CD14-positive monocyte (primary cell): ENCODE measurements around the gene TECPR1. TPM values are rescaled to one million over a fixed set of nuclear protein-coding genes. Genes with fewer than 3 reads are reported as not detected.

ENCODE experiments used
- DNase-seq, 3 donors: peaks; one replicate each; pipeline ENCODE4 v3.0.0-alpha.2; 2011 to 2022
- H2AFZ ChIP-seq: 2 replicates; pipeline ENCODE4 v1.6.0; 2012; ENCODE audit warnings: mild to moderate bottlenecking, low read depth, low read length, inconsistent platforms; ENCODE audit not compliant: insufficient read depth, poor library complexity, severe bottlenecking
- H3K27ac ChIP-seq, 2 donors: 1 replicate in 1 of 2; 2 replicates in 1 of 2; pipeline ENCODE4 v1.5.1; 2012 to 2013; ENCODE audit warnings: low read length in 2 of 2, control low read depth in 1 of 2, inconsistent platforms in 1 of 2, low read depth in 1 of 2, mild to moderate bottlenecking in 1 of 2
- H3K27me3 ChIP-seq, 2 donors: one replicate each; pipeline versions ENCODE4 v1.6.0 to v1.6.1; 2011 to 2013; ENCODE audit warnings: low read length in 2 of 2; ENCODE audit not compliant: control insufficient read depth in 2 of 2, insufficient read depth in 2 of 2
- H3K36me3 ChIP-seq, 2 donors: replicated peaks in 1 of 2; 1 replicate in 1 of 2; 2 replicates in 1 of 2; pipeline versions ENCODE4 v1.5.1 to v1.6.1; 2012 to 2013; ENCODE audit warnings: low read length in 2 of 2, control low read depth in 1 of 2, inconsistent platforms in 1 of 2, mild to moderate bottlenecking in 1 of 2; ENCODE audit not compliant: insufficient read depth in 2 of 2, control insufficient read depth in 1 of 2
- H3K4me1 ChIP-seq, 2 donors: 1 replicate in 1 of 2; 2 replicates in 1 of 2; pipeline versions ENCODE4 v1.5.1 to v1.6.1; 2012 to 2013; ENCODE audit warnings: low read length in 2 of 2, control low read depth in 1 of 2, inconsistent platforms in 1 of 2, mild to moderate bottlenecking in 1 of 2, moderate library complexity in 1 of 2; ENCODE audit not compliant: insufficient read depth in 2 of 2, control insufficient read depth in 1 of 2
- H3K4me2 ChIP-seq: replicated peaks from 2 replicates; pipeline ENCODE3; 2012; ENCODE audit warnings: low read length, moderate library complexity, mild to moderate bottlenecking; ENCODE audit not compliant: poor library complexity, severe bottlenecking; ENCODE audit errors: extremely low read depth
- H3K4me3 ChIP-seq, 3 experiments: fragments of 200-600 bp in 1 of 3; sonication (generic) in 1 of 3; replicated peaks in 1 of 3; 1 replicate in 2 of 3; 2 replicates in 1 of 3; pipeline ENCODE4 v1.5.1; 2011 to 2013; ENCODE audit warnings: low read length in 3 of 3, mild to moderate bottlenecking in 3 of 3, control low read depth in 2 of 3, low read depth in 2 of 3, inconsistent platforms in 1 of 3, moderate library complexity in 1 of 3
- H3K79me2 ChIP-seq: 2 replicates; pipeline ENCODE4 v1.6.0; 2012; ENCODE audit warnings: mild to moderate bottlenecking, control low read depth, inconsistent platforms, low read length, moderate library complexity; ENCODE audit not compliant: insufficient read depth
- H3K9ac ChIP-seq: 2 replicates; pipeline ENCODE4 v1.6.0; 2017; ENCODE audit warnings: low read length, mild to moderate bottlenecking; ENCODE audit not compliant: insufficient read depth, poor library complexity, severe bottlenecking
- H3K9me3 ChIP-seq, 2 donors: replicated peaks in 1 of 2; 1 replicate in 1 of 2; 2 replicates in 1 of 2; pipeline versions ENCODE4 v1.5.1 to v1.6.1; 2012 to 2013; ENCODE audit warnings: low read length in 2 of 2, control low read depth in 1 of 2; ENCODE audit not compliant: control insufficient read depth in 1 of 2, insufficient read depth in 1 of 2
- H4K20me1 ChIP-seq: 2 replicates; pipeline ENCODE4 v1.6.0; 2012; ENCODE audit warnings: mild to moderate bottlenecking, low read length, control low read depth, moderate library complexity; ENCODE audit not compliant: insufficient read depth
- H3K27ac Mint-ChIP-seq, 7 donors: one replicate each; pipeline ENCODE4 v1.8.0; 2020; ENCODE audit warnings: mild to moderate bottlenecking in 7 of 7, mixed read lengths in 7 of 7, moderate library complexity in 6 of 7, inconsistent platforms in 2 of 7
- H3K27me3 Mint-ChIP-seq, 3 donors: one replicate each; pipeline ENCODE4 v1.8.0; 2021 to 2022; ENCODE audit warnings: low read depth in 3 of 3, mild to moderate bottlenecking in 3 of 3, mixed read lengths in 3 of 3, moderate library complexity in 3 of 3, inconsistent platforms in 1 of 3
- H3K36me3 Mint-ChIP-seq, 2 donors: one replicate each; pipeline ENCODE4 v1.8.0; 2020; ENCODE audit warnings: mixed read lengths in 2 of 2, inconsistent platforms in 1 of 2, mild to moderate bottlenecking in 1 of 2
- H3K4me1 Mint-ChIP-seq: one replicate; pipeline ENCODE4 v1.8.0; 2020; ENCODE audit warnings: mild to moderate bottlenecking, mixed read lengths
- H3K4me3 Mint-ChIP-seq, 2 donors: one replicate each; pipeline ENCODE4 v1.8.0; 2020; ENCODE audit warnings: mild to moderate bottlenecking in 2 of 2, mixed read lengths in 2 of 2, moderate library complexity in 1 of 2
- H3K9me3 Mint-ChIP-seq, 7 donors: one replicate each; pipeline ENCODE4 v1.8.0; 2020 to 2022; ENCODE audit warnings: mixed read lengths in 7 of 7, mild to moderate bottlenecking in 6 of 7, moderate library complexity in 6 of 7, inconsistent platforms in 2 of 7
- CTCF ChIP-seq: fragments of 200-600 bp; IDR thresholded peaks from one replicate; pipeline ENCODE4 v1.8.0; 2022; ENCODE audit warnings: antibody characterized with exemption, mild to moderate bottlenecking
- WGBS: methylation state at CpG from one replicate; pipeline ENCODE4 v1.1.5; 2013; ENCODE audit warnings: missing lambda C conversion rate; ENCODE audit not compliant: insufficient coverage; 5-methylcytosine and 5-hydroxymethylcytosine counted together
- intact Hi-C, 2 donors: fragments of 100-400 bp; cut with micrococcal nuclease; formaldehyde crosslinking; loops; one replicate each; pipeline versions ENCODE4 v1.15.0 to v1.15.1; 2023
- polyA plus RNA-seq, 3 donors: library from polyadenylated mRNA; depleted of rRNA in 1 of 3; unstranded in 2 of 3; stranded (reverse) in 1 of 3; fragments of 300-500 nt in 2 of 3; fragments of >200 nt in 1 of 3; fragmentation: Illumina TruSeq in 2 of 3; gene quantifications; 1 replicate in 2 of 3; 2 replicates in 1 of 3; pipeline ENCODE4 v1.2.3, GENCODE V29; 2012 to 2021

TECPR1 gene
- polyA plus RNA-seq, 3 donors = 5.7 to 20.0 (median 10.2) TPM

GRCh38 chr7:98212532-98213041 lies 39.4 kb downstream of the TECPR1 start:
- no peak for TF ChIP-seq CTCF
- Histone ChIP-seq H3K4me3 (no peak overlapping the region), H4K20me1 (peaks cover 8% of the 10 kb centered on the region), H3K79me2 (no peaks in the 10 kb centered on the region), H3K9ac (no peak overlapping the region), H3K4me1 (no peaks in the 10 kb centered on the region), H3K27ac (no peak overlapping the region), H3K9me3 (no peaks in the 10 kb centered on the region), H3K4me2 (no peak overlapping the region), H3K36me3 (peaks cover 21 to 25% of the 10 kb centered on the region in 2 donors), H2AFZ (no peak overlapping the region), H3K27me3 (peaks cover 0 to 26% of the 10 kb centered on the region in 2 donors)
- peaks cover 4% of the 10 kb centered on the region for H3K4me1 Mint-ChIP-seq
- no peak for DNase-seq
- peaks cover 29% of the 10 kb centered on the region in 2 donors for H3K36me3 Mint-ChIP-seq
- H3K9me3 Mint-ChIP-seq = peaks cover 0 to 11% (median 5%) of the 10 kb centered on the region in 7 donors
- intact Hi-C loops = no loop called here
- H3K27me3 Mint-ChIP-seq = peaks cover 19 to 35% (median 23%) of the 10 kb centered on the region in 3 donors
- no peak overlapping the region for H3K27ac Mint-ChIP-seq
- 93% methylated on average over 28 of the region's 30 CpGs for WGBS
- H3K4me3 Mint-ChIP-seq = no peak overlapping the region

GRCh38 chr7:98211676-98212531 lies 40.1 kb downstream of the TECPR1 start:
- intact Hi-C loops = no loop called here
- H3K4me2 ChIP-seq = no peak overlapping the region

More at GRCh38 chr7:98211676-98212531, 40.1 kb downstream of the TECPR1 start:
- H2AFZ ChIP-seq = no peak overlapping the region
- no peaks in the 10 kb centered on the region for H3K9me3 ChIP-seq
- peak overlapping the region in 1 of 2 donors; percentile 52 for H3K4me3 Mint-ChIP-seq
- H3K4me1 Mint-ChIP-seq = peaks cover 4% of the 10 kb centered on the region
- peaks cover 19 to 35% (median 23%) of the 10 kb centered on the region in 3 donors for H3K27me3 Mint-ChIP-seq
- H3K9me3 Mint-ChIP-seq = peaks cover 0 to 11% (median 5%) of the 10 kb centered on the region in 7 donors
- H3K79me2 ChIP-seq = no peaks in the 10 kb centered on the region
- no peak for TF ChIP-seq CTCF
- H3K27ac Mint-ChIP-seq = peak overlapping the region in 1 of 7 donors; percentile 26
- H4K20me1 ChIP-seq = peaks cover 4% of the 10 kb centered on the region
- no peak for DNase-seq
- H3K36me3 Mint-ChIP-seq = peaks cover 31 to 34% of the 10 kb centered on the region in 2 donors
- no peak overlapping the region for H3K4me3 ChIP-seq
- WGBS = 87% methylated on average over 31 of the region's 49 CpGs
- H3K27me3 ChIP-seq = peaks cover 0 to 26% of the 10 kb centered on the region in 2 donors
- H3K27ac ChIP-seq = no peak overlapping the region
- no peaks in the 10 kb centered on the region for H3K4me1 ChIP-seq
- H3K36me3 ChIP-seq = peaks cover 14 to 24% of the 10 kb centered on the region in 2 donors
- no peak overlapping the region for H3K9ac ChIP-seq
